SKM-1 (cell line): Measurements from ENCODE around the gene COL4A6.
"Not testable (repeated sequence)": the region's sequence is repeated elsewhere in the genome, so short reads cannot be mapped to it uniquely, and the experiment has no call there.

Experiments used
- DNase-seq: peaks from one replicate; lab custom pipeline; 2025; ENCODE audit not compliant: unreplicated experiment; lab: John Stamatoyannopoulos, UW

COL4A6 gene

GRCh38 chrX:108438110-108438623 lies at the start of gene COL4A6:
TSS of gene COL4A6 (minus strand) at chrX:108438422. CDS start at chrX:108438196, 226 bp downstream.
- DNase-seq = no peak

DNA sequence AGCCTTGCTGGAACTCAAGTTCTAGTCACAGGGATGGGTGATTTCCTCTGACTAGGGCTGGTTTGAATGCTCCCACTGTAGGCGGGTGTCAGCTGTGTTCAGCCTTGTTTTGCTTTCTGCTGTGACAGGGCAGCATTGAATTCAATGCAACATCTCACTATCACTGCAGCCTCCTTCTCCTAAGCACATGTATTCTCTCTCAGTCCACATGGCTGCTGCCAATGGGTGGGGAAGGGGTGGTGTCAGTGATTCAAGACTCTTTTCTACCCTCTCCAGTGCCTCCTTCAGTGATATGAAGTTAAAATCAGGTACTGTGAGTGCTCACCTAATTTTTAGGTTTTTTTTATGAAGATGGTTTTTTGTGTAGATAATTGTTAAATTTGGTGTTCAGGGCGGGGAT lies 47.7 kb upstream of the COL4A6 start:
- DNase-seq = no peak

DNA sequence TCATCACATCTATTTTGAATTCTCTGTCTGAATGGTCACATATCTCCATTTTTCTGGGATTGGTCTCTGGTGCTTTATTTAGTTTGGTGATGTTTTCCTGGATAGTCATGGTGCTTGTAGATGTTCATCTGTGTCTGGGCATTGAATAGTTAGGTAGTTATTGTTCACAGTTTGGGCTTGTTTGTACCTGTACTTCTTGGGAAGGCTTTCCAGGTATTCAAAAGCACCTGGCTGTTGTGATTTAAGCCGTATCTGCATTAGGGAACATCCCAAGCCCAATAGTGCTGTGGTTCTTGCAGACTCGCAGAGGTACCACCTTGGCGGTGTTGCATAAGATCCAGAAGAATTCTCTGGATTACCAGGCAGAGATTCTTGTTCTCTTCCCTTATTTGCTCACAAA lies 46.0 kb upstream of the COL4A6 start:
- DNase-seq = no peak

DNA sequence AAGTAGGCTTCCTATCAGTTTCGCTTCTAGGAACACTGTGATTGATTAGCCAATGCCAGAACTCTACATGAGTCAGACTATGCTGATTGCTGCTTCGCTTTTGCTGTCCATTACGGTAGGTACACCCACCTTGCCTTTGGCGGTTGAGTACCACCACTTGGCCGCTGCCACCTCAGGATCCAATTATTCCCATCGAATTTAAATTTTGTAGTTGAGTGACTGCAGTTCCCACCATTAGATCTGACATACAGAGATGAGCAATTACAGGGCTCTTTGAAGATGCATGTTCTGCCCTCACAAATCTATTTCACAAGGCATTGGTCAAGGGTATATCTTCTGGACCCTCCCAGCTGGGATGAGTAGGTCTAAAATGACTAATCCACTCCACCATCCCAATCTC lies 43.3 kb upstream of the COL4A6 start:
- DNase-seq = not testable (repeated sequence)

DNA sequence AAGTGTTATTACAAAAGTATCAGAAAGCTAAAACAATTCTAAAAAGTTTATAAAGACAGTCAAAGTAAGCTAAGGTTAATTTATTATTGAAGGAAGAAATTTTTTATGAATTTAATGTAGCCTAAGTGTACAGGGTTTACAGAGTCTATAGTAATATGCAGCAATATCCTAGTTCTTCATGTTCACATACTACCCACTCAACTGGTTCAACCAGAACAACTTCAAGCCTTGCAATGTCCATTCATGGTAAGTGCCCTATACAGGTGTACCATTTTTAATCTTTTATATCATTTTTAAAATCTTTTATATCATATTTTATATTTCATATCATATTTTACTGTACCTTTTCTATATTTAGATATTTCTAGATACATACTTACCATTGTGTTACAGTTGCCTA lies 35.8 kb upstream of the COL4A6 start:
- no peak for DNase-seq

DNA sequence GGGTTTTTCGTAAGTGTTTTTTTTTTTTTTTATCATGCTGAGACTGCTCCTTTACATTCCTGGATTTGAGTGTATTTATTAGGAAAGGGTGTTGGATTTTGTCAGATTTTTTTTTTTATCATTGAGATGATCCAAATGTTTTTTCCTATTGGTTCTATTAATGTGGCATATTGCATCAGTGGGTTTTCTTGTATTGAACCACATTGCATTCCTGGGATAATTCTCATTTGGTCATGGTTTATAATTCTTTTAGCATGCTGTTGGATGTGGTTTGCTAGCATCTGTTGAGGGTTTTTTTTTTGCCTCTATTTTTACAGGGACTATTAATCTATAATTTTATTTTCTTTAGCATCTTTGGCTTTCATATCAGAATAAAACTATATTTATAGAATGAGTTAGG lies 30.3 kb upstream of the COL4A6 start:
- no peak for DNase-seq

- DNase-seq = no peak
These were observed 26.4 kb upstream of the COL4A6 start for GRCh38 chrX:108464604-108465003.

GRCh38 chrX:108456971-108457477 lies 18.8 kb upstream of the COL4A6 start:
- no peak for DNase-seq

DNA sequence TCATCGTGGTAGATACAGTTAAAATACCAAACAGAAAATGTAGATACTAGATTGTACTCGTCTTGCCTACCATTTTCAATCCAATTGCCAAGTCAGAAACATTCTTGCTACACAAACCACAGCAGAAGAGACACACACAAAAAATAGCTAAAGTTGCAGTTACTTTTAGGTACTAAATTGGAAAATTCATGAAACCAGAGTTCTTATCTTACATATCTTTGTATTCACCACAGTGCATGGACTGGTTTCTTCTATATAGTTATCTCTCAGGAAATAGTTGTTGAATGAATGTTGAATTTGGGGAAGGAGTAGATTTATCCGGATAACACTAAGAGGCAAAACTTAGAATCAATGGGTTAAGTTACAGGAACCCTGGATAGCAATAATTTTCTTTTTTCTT lies 15.6 kb upstream of the COL4A6 start:
- no peak for DNase-seq

DNA sequence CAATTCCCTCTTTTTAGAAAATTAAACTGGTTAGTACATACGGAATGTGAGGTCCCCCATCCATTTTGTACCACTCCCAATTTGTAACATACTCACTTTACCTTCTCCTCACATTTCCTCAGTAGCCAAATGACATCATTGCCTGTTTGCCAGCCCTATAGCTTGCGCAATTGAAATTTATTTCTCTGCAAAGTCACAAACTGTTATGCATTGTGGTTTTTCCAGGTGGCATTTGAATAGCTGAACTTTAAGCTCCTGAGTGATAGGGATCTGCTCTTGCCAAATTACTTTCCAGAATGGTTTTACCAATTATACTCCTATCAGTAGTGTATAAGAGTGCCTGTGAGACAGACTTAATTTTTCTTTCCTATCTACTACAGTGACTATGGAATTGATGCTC lies 9.1 kb upstream of the COL4A6 start:
- no peak for DNase-seq

GRCh38 chrX:108442901-108443464 lies 4.8 kb upstream of the COL4A6 start:
- no peak for DNase-seq

DNA sequence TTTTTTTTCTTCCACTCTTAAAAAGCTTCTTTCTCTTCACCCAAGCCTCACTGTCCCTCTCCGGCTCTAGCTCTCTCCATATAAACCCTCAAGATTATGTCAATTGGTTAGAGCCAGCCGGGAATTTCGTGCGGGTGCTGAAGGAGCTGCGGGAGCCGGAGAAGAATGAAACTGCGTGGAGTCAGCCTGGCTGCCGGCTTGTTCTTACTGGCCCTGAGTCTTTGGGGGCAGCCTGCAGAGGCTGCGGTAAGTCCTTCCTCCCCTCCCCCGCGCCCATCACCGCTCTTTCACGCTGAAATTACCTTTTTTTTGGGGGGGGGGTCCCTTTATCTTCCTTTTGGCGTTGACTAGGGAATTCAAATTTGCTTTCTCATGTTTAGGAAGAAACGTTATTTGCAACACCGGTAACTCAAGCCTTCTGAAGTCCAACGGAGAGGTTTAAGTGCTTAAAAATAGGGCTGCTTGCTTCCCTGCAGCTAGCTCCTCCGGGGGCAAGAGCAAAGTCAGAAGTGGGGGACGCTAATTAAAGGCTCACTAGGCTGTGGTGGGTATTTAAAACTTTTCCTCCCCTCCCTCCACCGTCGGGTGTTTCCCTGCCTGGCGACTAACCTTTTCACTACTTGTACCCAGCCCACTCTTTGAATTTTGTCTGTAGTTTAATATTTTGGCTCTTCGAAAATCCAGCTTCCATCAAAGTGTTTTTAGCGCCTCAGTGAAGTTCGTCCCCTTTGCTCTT lies 1.9 kb upstream of the COL4A6 start:
- no peak for DNase-seq

GRCh38 chrX:108439426-108439942 lies 1.3 kb upstream of the COL4A6 start, which contains the start of gene COL4A5:
TSS of gene COL4A5 (plus strand) at chrX:108439838. CDS start at chrX:108440126, 288 bp downstream.
- peak; percentile 69 for DNase-seq

DNA sequence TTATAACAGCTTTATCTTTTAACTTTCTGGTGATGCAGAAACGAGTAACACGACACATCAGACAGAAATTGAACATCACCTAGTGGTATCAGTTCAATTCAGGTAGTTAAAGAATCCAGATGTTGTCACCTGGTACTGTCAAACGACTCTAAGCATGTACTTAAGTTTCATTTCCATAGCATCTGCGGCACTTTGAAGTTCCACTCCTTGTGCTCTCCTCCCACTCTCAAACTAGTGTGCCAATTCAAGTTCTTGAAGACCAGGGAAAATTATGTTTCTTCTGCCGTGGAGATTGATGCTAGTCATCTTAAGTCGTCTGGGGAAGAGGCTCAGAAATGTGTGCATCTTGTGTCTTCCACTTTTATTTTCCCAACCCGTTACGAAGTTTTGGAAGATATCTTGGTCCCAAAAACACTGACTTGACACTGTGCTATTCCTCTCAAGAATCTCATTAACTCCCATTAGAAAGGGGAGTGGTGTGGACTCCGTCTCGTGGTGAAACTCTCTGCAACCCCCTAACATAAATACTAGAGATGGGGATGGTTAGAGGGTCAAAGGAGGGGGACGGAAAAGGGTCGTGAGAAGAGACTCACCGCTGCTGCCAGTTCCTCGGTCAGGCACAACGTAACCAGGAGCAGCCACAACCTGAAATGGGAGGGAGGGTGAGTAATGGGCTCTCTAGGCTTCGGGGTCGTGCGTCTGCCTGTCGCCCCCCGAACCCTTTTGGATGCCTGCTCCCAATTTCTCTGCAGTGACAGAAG lies 693 bp downstream of the COL4A6 start:
- DNase-seq = no peak

DNA sequence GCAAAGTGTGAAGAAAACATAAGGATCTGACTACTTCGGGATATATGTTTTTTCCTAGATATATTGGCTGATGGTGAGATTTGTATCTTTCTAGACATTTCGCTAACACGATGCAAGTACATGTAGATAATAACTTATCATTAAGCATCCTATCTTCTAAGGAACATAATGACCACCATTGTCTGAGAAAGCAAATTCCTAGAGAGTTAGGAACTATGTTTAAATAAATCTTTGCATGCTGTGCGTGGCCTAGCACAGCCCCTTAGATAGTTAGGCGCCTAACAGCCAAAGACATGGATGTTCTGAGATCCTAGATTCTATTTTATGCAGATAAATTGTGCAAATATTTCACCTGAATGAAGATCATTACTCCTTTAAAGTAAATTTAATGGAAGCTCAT lies 3.0 kb downstream of the COL4A6 start:
- DNase-seq = no peak

DNA sequence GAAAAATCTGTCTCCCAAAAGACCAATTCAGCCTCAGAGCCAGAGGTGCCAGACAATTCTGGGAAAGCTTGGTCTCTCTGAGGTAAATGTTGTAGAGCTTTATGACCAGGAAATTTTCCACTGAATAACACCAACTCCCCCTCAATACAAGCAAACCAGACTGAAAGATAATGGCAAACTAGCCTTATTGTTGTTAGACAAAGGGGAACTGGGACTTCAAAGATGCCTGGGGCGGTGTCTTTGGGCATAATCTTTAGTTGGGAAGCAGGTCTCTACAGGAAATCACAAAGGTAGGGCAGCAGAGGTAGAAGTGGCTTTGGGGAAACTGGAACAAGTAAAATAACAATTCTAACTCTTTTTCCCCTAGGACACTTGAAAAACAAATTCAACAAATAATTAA lies 12.0 kb downstream of the COL4A6 start:
- no peak for DNase-seq

DNA sequence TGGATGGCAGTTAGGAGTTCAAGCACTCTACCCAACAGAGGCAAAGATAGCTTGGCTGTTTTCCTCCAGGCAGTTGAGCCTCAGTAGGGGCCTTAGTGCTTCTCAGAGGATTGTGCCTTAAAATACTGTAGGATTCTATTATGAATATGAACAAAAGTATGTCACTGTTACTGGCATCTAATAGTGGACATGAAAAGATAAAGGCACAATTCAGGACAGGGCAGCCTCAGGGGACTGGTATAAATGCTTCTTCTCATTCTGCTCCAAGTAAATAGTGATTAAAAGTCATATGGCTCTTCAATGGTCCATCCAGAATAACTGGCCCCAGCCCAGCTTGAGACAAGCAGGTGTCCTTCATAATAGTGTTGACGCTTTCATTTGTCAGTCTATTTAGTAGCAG lies 17.7 kb downstream of the COL4A6 start:
- no peak for DNase-seq

DNA sequence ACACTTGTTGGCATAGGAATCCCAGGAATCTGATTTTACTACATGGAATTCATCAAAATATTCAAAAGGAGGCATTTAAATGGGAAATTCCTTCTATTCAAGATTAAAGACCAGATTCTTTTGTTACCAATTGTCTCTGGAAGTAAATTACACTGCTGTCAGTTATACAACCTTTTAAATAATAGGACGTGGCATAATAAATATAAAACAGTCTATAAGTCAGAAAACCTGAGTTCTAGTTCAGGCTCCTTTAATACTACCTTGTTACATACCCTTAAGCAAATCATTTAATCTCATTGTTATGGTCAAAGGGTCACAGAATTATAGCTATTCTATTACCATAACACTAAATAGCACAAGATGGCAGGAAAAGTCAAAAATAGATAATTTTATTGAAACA lies 18.8 kb downstream of the COL4A6 start:
- DNase-seq = no peak

- no peak for DNase-seq
These were observed 21.0 kb downstream of the COL4A6 start for GRCh38 chrX:108417257-108417656.

- no peak for DNase-seq
These were observed 22.3 kb downstream of the COL4A6 start for GRCh38 chrX:108415891-108416290.

GRCh38 chrX:108415146-108415545 lies 23.1 kb downstream of the COL4A6 start:
- DNase-seq = no peak
